GM21529 (cell line): ENCODE results near the gene DHRS7B.
A peak's percentile ranks its signal among the peaks of the same experiment; 100 is the strongest.
"Not testable (repeated sequence)": the region's sequence is repeated elsewhere in the genome, so short reads cannot be mapped to it uniquely, and the experiment has no call there.

Source experiments
- ATAC-seq: cut with Tn5 transposase; IDR thresholded peaks from one replicate; pipeline ENCODE4 v1.9.1; 2021; ENCODE audit not compliant: unreplicated experiment

The DHRS7B gene

DNA sequence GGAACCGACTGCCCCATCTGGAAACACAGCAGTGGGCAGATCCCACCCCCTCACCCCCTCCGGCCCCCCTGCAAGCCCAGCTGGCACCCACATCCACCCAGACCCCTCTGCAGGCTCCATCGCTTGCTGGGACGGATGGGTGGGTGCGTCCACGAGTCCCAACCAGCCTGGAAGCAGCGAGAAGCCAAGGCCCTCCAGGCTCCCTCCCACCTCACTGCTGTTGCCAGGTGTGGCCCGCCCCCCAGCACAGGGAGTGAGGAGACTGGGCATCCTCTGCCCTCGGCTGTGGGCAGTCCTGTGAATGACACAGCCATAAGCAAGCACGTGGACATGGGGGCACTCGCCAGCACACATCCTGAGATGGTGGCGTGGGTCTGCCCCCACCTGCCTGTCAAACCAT, 75.7 kb downstream of the DHRS7B start:
- no peak for ATAC-seq

DNA sequence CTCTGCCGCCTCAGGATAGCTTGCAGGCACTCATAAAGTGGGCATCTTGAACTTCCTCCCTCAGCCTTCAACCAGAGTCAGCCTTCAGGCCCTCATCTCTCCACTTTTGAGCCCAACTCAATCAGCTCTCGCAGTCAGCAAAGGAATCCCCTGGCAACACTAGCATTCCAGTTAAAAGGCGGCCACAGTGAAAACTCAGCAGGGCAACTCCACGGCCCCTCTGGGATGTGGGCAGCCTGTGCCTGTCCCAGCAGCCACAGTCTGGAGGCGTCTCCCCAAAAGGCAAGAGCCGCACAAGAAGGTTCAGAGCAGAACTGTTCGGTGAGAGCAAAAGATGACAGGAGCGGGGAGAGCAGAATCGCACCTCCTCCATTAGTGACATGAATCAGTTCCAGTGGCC, 78.2 kb downstream of the DHRS7B start:
- no peak for ATAC-seq

DNA sequence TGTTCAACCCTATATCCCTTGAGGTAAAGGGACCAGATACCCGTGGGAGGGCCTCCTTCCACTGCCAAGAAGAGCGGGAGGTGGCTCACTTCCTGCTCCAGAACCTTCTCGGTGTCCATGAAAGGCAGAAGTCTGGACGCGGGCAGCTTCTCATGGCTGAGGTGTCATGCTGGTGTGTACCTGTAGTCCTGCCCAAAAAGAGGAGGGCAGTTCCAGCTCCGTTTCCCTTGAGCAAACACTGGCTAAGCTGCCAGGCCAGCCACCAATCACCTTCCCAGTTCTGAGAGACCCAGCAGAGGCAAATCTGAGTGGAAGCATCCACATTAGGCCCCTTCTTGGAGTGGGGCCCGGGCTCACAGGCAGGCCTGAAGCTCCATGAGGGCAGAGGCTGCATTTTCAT, 81.6 kb downstream of the DHRS7B start:
- no peak for ATAC-seq

DNA sequence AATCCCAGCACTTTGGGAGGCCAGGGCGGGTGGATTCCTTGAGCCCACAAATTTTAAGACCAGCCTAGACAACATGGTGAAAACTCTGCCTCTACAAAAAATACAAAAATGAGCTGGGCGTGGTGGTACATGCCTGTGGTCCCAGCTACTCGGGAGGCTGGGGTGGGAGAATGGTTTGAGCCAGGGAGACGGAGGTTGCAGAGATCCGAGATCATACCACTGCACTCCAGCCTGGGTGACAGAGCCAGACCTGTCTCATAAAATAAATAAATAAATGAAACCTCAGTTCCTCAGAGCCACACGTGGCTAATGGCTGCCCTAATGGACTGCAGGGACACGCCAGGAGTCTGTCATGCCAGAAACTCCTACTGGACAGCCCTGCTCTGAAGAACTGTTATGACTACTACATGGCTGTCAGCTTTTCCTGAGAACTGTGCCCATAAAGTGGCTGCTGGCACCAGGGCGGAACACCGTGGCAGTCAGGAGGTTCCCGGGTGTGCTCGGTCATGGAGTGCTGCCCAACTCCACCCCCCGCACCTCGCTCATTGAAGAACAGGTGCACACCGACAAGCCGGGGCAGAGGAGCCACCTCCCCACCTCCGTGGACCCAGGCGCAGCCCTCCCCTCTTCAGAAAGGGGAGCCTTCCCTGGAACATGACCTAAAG, 82.9 kb downstream of the DHRS7B start:
- ATAC-seq = no peak

DNA sequence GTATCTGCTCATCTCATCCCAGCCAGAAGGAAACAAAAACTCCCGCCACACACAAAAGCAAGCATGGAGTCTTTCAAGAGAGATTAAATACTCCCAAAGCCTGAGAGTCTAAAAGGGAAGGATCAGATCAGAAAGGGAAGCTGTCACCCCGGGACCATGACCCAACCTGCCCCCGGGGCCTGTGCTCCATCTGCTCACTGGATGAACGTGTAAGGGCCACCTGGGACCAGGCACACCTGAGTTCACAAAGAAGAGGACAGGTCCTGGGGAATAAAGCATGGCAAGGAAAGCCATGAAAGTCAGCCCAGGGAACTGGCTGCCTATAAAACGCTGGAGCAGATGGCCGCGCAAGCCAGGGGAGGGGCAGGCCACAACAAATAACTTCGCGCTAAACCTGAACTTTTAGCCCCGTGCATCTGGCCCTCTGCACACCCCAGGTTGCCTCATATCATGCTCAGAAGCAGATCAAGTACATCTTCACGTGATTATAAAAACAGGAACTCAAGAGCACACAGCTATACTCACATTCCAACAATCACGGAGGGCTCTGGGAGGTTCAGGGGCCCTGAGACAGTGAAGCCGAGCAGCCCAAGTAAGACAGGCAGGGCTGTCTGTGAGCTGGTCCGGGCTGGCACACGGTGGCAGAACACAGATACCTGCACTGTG, 83.8 kb downstream of the DHRS7B start:
- no peak for ATAC-seq

DNA sequence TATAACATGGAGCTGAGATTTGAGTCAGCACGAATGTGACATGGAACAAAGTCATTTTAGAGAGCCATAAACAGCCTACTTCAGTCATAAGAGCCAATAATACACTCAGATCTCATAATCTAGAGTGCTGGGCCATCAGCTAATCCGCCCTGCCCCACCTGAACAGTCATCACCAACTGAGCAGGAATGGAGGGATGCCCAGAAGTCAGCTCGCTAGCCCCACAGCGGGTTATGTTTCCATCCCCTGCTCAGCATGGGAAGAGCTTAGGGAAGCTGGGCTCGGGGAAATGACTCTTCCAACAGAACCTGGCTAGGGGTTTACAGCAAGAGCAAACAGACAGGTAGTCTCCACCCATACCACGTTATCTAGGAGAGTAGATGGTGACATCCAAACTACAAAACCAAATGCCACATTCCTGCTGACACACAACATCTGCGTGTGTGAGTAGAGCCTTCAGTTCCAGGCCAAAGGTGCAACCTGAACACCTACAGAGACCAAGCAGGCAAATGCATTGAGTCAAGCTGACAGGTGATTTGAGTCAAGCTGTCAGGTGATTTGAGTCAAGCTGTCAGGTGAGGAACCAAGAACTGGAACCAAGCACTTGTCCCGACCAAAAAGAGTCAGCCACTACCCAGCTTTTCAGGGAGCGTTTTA, 85.2 kb downstream of the DHRS7B start:
- ATAC-seq = no peak

DNA sequence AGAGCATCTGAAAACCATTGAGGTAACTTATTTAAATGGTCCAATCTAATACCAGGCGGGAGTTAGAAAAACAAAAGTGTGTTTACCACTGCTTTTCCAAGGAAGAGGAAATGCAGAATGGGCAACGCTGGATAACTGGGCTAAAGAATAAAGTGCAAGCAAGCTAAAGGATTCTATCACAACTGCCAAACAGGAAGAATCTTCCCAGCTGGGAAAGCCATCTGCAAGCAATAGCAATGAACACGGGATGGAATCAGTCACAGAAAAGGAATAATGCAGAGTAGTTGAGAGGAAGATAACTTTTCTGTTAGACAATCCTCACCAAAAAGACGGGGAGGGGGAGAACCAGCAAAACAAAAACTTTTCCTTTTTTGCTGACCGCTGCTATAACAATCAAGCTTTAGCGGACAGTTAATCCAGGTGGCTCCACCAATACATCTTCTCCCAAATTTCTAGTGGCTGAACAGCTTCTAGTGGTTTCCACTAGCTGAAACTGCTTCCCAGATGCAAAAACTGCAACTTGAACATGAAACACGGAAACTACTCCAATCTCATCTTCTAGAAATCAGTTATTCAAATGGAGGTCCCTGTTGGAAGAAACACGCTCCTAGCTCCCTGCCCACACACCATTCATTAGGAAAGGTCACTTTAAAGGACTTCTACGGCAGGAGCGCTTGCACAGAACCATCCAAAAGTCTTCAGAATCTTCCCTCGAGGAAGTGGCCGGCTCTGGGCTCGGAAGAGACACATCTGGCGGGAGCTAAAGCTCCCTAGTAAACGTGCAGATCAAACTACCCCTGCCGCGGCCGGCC, 86.3 kb downstream of the DHRS7B start:
- ATAC-seq = no peak

DNA sequence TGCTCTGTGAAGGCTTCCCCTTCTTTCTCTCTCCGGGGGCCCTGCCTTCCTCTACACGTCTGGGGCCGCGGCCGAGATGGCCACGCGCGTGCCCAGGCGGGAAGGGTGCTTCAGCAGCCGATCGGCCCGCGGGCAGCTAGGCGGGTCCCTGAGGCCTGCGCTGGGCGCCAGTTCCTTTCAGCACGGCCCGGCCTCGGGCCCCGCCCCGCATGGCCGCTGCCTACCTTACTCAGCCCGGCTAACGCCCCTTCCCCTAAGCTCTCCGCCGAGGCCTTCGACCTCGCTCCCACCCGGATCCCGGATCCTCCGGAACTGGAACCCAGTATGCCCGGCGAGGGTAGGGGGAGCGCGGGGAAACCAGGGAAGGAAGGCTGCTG, 86.9 kb downstream of the DHRS7B start:
- peak; percentile 9 for ATAC-seq

DNA sequence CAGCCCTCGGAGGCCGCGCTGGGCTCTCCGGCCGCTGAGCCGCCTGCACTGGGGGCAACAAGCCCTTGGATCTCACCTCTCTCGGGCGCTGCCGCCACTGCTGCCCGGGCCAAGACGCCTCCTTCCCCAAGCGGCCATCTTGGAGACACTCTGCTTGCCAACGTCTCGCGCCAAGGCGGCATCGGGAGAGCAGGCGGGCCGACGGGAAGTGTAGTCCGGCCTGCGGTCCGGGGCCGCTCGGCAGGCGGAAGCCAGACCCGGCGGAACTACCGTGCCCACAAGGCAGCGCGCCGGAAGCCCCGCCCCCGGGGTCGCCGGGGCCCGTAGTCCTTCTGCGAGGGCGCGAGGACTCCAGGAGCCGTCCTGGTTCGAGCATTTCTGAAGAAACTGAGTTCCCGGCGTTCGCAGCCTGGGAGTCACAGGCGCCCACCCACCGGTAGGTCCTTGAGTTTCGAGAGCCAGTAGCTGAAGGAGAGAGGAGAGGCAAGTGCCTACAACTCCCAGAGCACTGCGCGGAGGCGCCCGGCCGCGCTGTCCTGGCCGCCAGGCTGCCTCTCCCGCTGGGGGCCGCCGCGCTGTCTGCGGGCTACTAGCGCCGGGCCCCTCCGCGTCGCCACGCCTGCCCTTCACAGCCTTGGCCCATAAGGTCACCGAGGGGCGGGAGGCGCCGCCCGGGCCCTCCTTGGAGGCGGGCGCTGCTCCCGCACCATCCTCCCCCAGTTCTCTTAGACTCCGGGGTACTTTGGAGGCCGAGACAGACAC, 87.4 kb downstream of the DHRS7B start, which contains the start of gene TMEM11:
Gene TMEM11 (minus strand): TSS at position 147 of the 762 bp plus-strand sequence. CDS start 9 bp downstream, at position 138.
- peak; percentile 89 for ATAC-seq

DNA sequence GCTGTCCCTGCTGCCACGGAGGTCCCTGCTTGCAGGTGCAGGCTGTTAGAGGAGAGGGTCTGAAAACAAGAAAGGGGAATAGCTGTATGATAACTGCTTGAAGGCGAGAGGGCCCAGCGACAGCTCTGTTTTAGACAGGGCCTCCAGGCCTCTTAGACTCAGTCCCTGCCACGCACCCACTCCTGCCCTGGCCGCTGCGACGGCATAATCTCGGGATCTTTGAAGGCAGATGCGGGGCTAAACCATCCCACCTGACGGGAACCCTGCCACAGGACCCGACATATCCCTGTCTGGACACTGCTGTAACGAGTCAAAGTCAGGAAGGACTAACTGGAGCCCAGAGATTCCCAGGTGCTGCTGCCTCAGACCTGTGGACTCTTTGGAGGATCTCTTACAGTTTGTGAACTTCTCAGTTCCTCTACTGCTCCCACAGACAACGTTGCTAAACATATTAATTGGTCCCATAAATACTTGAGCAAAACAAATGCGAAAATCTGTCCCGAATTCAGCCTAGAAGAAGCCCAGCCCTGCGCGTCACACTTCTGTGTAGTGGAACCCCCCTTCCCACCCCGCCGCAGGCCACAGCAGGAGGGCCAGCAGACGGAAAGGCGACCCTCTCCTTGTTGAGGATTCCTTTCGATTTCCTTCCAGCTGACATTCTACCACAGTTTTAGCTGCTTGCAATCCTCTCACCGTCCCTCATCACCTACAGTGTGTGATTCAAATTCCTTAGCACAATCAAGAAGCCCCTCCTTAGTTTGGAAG, 88.2 kb downstream of the DHRS7B start:
- ATAC-seq = no peak

DNA sequence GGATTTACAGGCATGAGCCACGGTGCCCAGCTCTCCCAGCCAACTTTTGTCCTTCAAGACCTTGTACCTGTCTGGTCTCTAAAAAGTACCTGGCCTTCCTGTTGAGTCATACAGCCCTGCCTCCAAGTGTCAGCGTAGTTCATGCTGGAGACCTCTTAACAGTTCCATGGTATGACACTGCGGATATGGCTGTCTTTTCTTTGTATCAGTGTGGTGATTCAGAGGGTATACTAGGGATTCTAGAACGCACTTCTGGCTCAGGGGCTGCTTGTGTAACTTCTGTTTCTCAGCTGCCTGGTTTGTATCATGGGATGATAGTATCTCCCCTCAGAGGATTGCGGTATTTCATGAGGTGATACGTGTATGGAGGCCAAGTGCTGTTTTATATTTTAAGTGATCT, 89.2 kb downstream of the DHRS7B start:
- ATAC-seq = no peak

DNA sequence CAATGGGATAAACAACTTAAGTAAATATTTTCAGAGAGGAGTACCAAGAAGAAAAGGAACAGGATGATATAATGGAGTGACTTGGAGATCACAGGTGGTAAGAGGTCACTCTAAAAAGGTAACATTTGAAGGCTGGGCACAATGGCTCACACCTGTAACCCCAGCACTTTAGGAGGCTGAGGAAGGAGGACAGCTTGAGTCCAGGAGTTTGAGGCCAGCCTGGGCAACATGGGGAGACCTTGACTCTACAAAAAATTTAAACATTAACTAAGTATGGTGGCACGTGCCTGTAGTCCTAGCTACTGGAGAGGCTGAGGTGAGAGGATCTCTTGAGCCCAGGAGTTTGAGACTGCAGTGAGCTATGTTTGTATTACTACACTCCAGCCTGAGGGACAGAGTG, 90.6 kb downstream of the DHRS7B start:
- no peak for ATAC-seq

DNA sequence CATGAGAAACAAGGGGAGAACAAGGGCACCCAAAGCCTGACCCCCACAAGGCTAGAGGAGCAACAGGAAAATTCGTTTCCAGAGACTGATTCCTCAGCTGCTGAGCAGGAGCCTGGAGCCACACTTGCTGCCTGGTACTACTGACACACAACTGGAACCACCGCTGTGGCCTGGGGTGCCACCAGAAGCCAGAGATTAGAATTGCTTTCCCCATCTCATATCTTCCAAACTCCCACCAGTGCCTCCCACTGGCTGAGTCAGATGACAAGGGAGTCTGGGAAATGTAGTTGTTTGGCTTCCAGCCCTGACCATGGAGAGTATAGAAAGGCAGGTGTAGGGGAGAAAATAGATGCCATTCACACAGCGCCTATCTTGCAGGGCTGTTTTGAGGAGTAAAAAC, 91.3 kb downstream of the DHRS7B start:
- no peak for ATAC-seq

DNA sequence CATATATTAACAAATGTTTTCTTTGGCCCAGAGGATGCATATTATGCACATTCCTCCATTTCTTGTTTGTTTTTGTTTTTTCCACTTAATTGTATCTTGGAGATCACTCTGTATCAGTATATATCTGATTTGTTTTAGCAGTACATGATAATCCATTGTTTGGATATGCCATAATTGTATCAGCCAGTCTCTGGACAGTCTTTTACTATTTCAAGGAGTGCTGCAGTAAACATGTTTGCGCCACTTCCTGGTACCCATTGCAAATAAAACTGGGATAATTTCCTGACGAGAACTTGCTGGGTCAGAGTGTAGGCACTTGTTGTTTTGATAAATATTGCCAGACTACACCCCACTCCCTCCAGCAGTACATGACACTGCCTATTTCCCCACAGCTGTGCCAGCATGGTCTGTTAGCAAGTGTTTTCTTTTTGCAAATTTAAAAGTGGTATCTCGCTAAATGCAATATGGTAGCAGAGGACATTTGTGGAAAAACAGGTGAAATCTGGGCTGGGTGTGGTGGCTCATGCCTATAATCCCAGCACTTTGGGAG, 92.1 kb downstream of the DHRS7B start:
- ATAC-seq = no peak

DNA sequence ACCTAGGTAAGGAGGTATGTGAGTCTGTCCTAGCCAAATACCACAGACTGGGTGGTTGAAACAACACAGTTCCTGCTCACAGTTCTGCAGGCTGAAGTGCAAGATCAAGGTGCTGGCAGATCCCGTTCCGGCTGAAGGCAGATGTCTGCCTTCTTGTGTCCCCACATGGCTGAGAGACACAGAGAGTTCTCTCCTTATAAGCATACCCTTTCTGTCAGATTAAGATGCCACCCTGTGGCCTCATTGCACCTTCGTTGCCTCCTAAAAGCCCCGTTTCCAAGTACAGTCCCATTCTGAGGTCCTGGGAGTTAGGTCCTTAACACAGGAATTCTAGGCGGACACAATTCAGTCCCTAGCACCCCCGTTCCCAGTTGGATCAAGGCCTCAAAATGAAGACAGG, 96.3 kb downstream of the DHRS7B start:
- no peak for ATAC-seq

DNA sequence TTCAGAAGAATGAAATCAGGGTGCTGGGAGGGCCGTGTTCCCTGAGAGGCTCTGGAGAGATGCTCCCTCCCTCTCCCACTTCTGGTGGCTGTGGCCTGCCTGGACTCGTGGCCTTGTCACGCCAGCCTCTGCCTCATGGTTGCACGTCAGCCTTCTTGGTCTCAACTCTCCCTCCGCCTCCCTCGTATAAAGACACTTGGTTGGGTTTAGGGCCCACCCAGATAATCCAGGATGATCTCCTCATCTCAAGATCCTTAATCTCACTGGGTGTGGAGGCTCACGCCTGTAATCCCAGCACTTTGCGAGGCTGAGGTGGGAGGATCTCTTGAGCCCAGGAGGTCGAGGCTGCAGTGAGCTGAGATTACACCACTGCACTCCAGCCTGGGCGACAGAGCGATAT, 100.5 kb downstream of the DHRS7B start:
- not testable (repeated sequence) for ATAC-seq

DNA sequence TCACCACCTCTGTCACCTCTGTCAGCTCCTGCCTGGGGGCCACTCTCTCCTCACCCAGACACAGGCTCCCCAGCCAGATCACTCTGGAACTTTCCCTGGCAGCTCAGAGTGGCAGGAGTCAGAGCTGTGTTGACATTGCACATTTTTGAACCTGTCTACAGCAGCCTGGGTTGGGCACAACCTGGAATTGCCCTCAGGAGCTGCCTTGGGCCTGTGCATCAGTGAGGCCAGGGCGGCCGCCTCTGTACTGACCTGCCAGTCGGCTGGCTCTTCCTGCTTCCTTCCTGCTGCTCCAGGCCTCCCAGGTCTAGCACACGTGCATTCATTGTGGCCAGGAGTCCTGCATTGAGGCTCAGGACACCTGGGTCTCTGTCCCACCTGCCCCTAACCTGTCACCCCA, 101.3 kb downstream of the DHRS7B start:
- ATAC-seq = no peak

DNA sequence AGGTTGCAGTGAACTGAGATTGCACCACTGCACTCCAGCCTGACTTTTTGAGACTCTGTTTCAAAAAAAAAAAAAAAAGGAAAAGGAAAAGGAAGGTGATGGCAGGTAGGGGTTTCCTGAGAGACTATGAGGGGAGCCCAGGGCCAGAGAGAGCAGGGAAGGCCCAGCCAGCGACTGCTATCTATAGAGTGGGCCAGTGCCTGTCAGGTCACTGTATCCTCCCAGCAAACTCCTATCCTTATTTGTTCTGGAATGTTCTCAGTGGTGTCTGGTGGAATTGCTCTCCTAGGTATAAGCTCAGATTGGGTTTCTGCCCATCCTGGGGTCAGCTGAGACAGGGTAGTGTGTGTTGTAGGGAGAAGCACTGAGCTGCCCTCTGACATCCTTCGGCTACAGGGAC, 102.1 kb downstream of the DHRS7B start:
- no peak for ATAC-seq

DNA sequence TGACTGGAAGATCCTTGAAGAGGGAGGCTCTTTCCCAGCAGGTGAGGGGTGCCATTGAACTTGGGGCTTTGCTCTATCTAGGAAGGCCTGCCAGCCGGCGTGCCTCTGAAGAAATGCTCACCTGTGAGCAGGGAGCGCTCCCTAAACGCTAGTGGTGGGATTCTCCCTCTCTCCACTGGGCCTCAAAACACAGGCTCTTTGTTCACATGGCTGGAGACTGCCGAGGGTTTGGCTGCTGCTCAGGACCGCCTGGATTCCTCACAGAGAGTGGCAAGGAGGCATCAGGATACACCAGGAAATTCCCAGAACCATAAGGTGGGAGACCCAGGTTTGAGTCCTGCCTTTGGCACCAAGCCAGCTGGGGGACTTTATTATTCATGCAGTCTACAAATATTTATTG, 104.8 kb downstream of the DHRS7B start:
- ATAC-seq = no peak
